Glomerular endothelial cell (primary cell): ENCODE results near the gene SARDH. TPM values are rescaled to one million over a fixed set of nuclear protein-coding genes. Genes with fewer than 3 reads are reported as not detected.
"Not testable (repeated sequence)": the region's sequence is repeated elsewhere in the genome, so short reads cannot be mapped to it uniquely, and the experiment has no call there.

Experiments
- DNase-seq: peaks from one replicate; pipeline ENCODE4 v3.0.0-alpha.2; 2011; ENCODE audit warnings: low read depth, low spot score; ENCODE audit errors: extremely low read depth
- total RNA-seq: library from RNA; depleted of rRNA; stranded (reverse); fragments of >200 nt; gene quantifications from 2 replicates; pipeline ENCODE4 v1.2.3, GENCODE V29; 2015

Gene SARDH
- total RNA-seq, 1 donor from 2014 or later = 1.3 TPM

DNA sequence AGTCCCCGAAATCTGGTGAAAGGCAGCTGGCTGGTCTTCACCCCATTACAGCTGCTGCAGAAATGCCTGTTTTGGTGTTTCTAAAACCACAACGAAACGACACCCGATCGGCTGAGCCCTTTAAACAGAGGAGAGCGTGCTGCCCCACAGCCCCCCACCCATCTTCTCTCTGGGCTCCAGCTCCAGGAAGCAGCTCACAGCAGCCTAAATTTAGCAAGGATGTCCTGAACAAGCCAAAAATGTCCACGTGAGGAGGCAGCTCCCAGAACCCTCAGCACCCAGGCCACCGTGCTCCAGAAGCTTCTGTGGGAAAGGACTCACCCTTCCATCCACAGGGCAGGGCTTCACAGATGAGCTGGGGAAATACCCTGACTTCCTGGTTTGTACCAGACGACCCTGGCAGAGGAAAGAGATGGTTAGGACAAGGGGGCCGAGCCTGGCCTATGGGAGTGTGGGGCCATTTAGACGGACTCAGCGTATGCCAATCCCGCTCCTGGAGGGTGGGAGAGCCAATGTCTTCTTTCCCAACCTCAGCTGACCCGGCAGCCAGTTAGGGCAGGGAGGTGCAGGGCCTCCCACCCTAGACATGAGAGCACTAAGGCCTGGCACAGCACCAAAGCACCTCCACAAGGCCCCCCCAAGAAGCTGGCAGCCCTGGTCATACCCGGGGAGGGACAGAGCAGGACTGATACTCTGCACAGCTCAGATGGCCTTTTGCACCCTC, 39.1 kb upstream of the SARDH start:
- DNase-seq = no peak

DNA sequence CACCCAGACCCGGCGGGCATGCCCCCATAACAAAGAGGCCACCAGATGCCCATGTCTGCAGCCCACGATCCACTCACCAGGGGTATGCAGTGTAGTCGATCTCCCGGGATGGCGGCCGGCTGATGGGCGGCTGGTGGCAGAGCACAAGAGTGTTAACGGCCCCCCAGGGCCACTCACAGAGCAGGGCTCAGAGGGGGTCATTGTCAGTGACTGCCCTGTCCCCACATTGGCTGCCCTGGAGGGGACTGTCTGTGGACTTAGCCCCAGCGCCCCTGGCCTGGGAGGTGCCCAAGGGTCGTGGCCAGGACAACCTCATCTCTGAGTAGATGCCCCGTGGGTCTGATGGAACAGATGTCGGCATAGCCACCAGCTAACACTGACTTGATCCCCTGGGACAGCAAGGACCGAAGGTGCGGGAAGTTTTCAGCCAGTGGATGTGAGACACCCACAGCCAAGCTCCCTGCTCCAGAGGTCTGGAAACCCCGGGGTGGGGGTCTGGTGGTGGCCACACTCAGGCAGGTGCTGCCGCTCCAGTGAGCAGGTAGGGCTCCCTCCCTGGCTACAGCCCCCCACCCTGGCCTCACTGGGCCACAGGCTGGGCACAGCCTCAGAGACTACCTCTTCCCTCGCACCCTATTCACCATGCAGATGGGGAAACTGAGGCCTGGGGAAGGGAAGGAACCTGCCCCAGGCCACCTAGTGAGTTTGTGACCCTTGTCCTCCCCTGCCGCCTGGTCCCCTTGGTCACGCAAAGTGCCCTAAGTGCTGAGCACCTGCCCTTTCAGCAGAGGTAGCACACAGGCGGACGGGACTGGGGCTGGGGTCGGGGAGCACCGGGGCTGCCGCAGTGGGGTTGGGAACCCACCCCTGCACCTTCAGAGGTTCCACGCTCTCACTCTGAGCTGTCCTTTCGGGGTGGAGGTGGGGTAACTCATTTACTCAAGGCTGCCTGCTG, 38.1 kb upstream of the SARDH start:
- DNase-seq = no peak

DNA sequence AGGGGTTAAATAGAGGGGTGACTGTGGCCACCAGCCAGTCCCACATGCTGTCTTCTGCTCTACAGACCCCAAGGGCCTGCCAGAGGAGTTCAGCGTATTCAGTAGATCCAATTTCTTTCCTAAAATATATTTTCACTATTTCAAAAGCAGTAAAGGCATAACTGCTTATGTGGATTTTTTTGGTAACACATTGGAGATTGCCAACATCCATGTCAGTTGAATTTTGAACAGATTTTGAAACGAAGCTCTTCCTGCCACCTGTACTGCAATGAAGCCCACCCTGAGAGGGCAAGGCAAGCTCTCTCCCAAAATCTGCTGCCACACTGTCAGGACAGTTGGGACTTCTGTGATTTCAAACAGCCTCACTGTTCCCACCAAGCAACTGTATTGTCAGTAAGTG, 37.1 kb upstream of the SARDH start:
- DNase-seq = no peak

DNA sequence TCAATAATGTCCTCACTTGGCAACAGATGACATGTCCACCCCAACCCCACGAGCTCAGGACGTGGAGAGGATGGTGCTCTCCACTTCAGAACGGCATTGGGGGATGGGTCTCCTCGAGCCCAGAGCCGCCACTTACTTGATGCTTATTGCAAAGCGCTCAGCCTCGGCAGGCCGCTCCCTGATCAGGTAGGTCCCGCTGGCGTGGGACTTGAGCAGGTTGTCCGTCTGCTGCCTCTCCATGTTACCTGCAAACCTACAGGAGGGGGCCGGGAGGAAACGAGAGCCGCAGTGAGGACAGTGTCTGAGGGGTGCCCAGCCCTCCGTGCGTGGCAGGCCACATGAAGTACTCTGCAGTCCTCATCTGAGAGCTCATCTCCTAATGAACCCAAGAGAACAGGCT, 36.6 kb upstream of the SARDH start:
- DNase-seq = no peak

DNA sequence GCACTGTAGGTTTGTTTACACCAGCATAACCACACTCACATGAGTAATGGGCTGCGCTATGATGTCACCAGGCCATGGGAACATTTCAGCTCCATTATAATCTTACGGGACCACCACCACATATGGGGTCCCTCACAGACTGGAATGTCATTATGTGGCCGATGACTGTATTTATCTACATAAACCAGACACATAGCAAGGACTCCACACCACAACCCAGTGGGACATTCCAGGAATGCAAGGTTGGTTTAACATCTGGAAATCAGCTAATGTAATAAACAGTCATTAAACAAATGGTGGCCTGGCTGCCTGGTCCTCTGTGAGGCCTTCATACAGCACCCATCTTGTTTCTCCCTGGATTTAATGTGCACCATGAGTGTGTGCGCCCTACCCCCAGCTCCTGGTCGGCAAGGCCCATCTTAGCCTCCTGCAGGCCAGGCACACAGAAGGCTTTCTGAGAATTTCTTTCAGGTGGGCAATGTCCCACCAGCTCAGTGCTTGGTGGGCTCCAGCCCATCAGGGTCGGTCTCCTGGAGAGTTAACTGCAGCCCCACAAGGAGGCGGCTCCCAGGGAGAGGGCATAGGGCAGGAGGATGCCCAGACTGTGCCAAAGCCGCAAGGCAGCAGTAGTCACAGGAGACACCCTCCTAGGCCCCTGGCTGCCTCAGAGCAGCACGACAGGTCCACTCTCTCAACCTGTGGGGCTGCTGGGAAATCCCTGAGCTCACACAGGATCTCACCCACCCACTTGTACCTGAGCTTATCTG, 35.9 kb upstream of the SARDH start:
- DNase-seq = no peak

DNA sequence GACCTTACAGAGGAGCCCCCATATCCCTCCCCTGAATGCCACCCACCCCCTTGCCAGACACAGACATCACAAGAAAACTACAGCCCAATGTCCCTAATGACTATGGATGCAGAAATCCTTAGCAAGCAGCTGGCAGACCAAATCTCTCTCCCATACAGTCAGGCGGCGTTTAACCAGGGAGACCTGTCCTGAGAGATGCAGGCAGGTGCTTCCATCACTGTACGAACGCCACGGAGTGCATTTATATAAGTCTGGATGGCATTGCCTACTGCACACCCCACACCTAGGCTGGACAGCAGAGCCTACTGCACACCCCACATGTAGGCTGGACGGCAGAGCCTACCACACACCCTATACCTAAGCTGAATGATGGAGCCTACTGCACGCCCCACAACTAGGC, 34.4 kb upstream of the SARDH start:
- DNase-seq = no peak

DNA sequence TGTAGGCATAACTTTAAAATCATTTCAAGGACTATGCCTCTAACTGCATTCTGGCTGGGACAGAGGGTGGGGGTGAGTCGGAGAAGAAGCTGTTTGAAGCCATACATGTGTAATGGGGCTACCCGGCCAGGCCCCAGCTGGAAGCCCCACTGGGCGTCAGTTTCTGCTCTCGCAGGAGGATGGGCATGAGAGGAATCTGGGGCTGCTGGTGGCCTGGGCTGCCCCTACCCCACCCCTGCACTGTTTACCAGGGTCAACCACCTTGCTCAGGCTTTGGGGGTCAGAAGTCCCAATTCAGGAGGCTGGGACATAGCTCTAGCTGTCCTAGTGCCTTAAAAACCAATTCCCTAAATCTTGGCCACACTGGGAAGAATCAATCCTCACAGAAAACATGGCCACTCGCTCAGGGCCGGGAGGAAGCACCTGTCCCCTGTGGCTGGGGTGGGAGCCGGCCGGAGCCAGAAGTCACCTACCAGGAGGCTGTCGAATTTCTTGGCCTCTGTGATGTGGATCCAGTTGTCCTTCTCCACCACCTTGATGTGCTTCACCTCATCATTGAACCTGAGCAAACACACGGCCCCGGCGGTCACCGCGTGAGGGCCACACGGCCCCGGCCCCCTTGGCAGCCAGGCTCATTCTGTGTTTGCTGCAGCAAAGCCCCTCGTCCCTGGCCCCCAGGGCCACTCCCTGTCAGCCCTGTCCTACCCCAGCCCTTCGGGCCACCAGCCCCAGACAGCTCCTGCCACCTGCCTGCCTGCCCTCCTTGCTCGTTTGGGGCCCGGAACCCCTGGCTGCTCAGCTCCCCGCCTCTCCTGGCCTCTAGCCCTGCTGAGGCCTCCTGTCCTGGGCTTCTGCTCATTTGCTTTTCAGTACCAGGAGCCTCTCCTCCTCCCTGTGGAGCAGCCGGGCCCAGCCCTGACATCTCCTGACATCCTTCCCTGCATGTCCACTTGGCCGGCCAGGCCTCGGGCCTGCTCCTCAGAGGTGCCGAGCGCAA, 33.6 kb upstream of the SARDH start:
- DNase-seq = no peak

DNA sequence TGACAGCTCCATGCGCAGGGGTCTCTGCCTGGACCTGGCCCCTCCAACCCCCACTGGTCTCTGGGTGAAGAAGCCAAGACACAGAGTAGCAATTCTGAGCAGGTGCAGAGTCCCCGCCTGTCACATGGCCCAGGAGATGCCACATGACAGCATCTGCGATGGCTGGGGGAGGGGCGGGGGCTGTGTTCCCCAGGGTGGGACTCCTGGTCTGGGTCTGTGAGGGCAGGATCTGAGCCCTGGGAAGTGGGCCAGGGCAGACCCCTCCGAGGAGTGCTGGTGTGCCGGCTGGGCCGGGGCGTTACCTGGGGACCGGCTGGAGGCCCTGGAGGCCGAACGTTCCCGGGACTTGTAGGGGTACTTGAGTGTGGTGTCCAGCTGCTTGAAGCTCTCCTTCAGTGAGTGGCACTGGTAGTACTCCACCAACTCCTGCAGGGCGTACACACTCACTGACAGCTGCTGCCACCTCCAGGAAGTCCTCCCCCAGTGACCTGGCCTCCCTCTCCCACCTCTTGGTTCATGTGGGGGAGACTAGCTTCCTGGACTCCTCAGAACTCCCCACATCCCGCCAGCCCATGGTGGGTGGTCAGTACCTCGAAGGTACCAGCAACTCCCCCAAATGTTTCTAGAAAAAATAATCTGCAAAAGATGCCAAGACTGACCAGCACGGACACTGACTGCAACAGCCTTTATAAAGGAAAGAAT, 32.1 kb upstream of the SARDH start:
- no peak for DNase-seq

DNA sequence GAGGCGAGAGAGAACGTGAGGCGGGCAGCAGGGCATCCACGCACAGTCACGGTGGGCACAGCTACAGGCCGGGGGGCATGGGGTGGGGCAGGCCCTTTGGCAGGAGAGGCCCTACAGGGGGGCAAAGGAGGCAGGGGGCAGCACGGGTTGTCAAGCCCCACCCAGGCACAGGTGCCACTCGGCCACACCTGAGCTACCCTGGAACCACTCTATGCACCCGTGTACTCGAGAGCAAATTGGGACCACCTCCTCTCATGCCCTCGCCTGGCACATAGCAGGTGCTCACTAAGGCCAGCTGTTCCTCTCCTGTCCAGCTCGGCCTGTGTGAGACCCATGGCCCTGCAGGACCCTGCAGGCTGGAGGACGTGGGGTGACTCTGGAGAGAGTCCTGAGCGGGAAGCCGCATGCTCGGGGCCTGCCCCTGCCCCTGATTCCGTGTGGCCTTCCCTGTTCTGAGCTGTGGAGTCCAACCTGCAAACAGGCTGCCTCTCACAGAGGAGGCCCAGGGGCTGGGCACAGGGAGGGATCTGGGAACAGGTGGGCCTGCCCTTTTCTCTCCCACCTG, 31.4 kb upstream of the SARDH start:
- no peak for DNase-seq

DNA sequence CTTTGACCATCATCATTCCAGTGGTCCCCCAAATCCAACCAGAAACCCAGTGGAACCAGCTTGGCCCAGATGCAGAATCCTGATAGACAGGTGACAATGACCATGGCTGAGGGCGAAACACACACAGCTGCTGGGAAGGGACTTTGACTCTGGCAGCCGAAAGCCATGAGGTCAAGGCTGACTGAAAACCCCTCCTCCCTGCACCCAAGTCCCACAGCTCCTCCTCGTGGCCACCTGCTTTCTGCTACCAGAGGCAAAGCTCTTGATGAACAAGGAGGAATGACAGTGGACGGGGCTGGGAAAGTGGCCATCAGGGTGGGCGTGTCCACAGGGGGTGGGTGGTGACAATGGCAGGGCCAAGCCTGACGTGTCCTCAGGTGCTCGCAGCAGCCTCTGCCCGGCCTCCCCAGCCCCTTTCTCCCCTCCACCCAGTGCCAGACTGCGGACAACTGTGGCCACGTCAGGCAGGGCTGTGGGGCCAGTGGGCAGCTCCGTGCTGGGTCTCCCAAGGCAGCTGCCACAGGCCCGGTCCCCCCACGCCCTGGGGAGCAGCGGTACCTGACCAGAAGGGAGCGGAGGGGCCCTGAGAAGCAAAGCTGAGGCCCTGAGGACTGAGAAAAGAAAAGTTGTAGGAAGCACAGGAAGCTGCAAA, 30.8 kb upstream of the SARDH start:
- DNase-seq = no peak

DNA sequence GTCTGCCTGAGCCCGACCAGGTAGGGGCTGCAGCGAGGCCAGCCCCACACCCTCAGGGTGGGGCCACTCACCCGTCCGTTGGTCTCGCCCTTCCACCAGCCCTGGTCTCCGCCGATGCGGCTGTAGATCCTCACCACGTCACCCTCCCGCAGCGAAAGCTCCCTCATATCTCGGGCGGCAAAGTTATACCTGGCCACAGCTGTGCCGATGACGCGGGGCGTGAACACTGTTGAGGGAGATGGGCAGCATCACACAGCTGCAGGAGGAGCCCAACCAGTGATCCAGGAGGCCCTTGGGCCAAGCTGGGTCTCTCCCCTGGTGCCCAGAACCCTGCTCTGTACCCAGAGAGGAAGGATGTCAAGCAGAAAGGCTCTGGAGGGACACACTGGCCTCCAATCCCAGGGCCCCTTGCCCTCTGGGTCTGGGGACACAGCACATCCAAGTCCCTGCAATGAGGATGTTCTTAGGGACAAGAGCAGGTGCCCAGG, 30.3 kb upstream of the SARDH start:
- DNase-seq = no peak

DNA sequence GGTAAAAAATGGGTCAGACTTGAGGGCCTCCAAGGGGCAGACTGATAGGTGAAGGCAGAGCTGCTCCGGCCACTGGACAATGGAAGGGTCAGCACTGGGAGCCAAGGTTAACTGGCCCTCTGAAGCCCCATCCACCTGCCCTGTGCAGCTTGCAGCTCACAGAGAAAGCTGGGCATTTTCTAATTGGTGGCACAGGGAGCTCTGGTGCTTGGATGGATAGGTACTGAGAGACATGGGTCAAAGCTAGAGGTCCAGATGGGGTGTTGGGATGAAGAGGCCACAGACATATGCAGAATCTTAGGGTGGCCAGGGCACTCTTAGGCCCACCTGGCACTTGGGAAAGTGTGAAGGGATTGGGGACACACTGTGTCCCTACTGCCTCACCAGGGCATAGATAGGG, 29.5 kb upstream of the SARDH start:
- no peak for DNase-seq

DNA sequence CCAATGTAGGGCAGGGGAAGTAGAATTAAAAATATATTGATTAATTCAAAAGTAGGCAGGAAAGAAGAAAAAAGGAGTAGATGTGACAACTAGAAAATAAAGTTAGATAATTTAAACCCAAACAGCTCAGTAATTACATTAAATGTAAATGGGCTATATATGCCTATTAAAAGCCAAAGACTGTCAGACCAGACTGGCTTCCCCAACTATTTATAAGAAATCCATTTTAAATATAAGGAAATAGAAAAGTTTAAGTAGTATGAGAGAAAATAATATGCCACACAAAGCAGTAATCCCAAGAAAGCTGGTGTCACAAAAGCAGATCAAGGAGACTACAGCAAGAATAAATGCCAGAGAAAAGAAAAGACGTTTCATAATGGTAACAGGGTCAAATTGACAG, 28.9 kb upstream of the SARDH start:
- no peak for DNase-seq

DNA sequence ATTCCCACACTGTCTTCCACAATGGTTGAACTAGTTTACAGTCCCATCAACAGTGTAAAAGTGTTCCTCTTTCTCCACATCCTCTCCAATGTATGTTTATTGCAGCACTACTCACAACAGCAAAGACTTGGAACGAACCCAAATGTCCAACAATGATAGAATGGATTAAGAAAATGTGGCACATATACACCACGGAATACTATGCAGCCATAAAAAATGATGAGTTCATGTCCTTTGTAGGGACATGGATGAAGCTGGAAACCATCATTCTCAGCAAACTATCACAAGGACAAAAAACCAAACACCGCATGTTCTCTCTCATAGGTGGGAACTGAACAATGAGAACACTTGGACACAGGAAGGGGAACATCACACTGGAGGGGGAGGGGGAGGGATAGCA, 28.1 kb upstream of the SARDH start:
- DNase-seq = not testable (repeated sequence)

DNA sequence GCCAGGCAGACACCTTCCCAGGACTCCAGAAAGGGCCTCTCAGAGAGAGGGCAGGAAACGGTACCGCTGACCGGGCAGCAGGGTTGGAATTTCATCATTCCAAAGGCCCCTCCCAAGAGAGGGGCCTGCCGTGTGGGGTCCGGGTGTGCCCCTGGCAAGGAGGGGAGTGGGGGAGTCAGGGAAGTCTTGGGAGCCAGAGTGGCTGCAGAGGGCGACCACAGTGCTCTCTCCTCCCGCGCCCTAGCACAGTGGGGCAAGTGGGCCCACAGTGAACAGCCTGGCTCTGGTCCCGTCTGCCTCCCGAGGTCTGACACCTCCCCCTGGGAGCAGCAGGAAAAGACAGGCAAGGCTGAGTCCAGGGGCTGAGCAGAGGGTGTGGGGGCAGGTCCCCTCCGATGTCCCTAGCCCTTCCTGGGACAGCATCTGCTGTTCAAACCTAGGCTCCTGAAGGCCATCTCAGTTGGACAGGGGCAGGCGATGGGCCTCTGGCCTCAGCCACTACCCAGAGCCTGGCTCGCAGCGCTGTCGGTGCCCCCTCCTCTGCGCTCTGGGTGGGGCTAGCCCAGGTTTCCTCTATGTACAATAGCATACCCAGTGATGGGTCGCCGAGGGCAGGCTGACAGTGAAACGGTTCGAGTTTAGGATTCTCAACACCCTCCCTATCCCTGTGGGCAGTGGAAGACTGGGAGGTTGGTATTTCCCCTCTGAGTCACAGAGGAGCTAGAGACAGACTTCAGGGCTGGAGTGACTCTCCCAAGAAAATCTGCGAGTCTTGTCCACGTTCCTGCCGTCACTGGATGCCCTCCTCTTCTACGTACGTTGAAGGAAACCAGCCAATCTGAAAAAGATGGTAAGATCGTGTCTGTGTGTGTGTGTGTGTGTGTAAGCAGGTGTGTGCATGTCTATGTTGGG, 25.4 kb upstream of the SARDH start:
- DNase-seq = no peak

DNA sequence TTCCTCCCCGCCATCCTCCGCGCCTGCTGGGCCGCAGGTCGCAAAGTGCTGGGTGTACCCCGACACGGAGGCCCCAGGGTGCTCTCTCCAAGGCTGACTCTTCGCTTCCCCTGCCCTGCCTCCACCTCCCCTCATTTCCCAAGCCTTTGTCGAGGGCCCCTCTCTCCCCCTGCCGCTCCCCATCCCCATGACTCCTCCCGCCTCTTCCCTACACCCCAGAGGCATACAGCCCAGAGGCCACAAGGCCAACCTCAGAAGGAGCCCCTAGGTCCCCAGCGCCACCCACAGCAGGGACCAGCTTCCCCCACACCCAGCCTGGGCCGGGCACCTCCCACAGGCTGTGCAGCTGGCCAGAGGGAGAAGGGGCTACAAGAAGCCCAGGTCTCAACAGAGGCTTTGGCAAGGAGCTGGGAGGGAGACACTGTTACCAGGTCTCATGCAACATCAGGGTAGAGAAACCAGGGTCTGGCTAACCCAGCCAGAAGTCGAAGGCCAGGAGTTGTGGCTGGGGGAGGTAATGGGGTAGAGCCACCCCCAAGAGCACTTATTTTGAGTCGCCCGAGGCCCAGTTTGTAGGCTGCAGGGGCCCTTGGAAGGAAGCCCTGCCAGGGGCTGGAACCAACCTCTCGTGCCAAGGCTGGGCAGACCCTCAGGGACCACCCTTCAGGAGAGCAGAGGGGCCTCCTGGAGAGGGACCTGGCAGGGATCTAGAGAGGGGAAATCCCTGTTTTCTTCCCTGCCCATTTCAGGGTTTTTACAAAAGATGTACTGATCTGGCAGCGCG, 24.5 kb upstream of the SARDH start:
- no peak for DNase-seq
